Gastrocnemius medialis (tissue), 4 donors: ENCODE results near the gene C10orf95.

Experiments used
- CTCF ChIP-seq, 5 experiments: fragments of 450-650 bp in 3 of 5; fragments of 200-600 bp in 2 of 5; sonication (generic) in 2 of 5; IDR thresholded peaks in 4 of 5; conservative IDR thresholded peaks in 1 of 5; 1 replicate in 4 of 5; 2 replicates in 1 of 5; pipeline ENCODE4 v1.5.1; 2016 to 2019; ENCODE audit warnings: antibody characterized with exemption in 5 of 5, mild to moderate bottlenecking in 3 of 5, moderate library complexity in 3 of 5
- POLR2A ChIP-seq, 2 donors: fragments of 450-650 bp; IDR thresholded peaks; one replicate each; pipeline ENCODE4 v1.6.1; 2017; ENCODE audit warnings: antibody characterized with exemption in 2 of 2, mild to moderate bottlenecking in 2 of 2, moderate library complexity in 2 of 2

- TF ChIP-seq POLR2A (IDR thresholded peaks at IDR 0.05) (no peak), CTCF (IDR thresholded peaks at IDR 0.05 in 4 of 5, conservative IDR thresholded peaks at IDR 0.05 in 1 of 5) (no peak)
These were observed 15.7 kb downstream of the C10orf95 start for GRCh38 chr10:102435529-102436233.
